WI38 (cell line): ENCODE measurements around the gene WDR17.

ENCODE experiments used
- H3K4me3 ChIP-seq: 2 replicates; pipeline ENCODE4 v1.5.1; 2011; ENCODE audit warnings: low read depth, mild to moderate bottlenecking, control low read depth, low read length
- TF ChIP-seq, protein P1 (sequence below): IDR thresholded peaks from 2 replicates; pipeline ENCODE4 v1.5.1; 2012; ENCODE audit warnings: low read depth, mild to moderate bottlenecking, control low read depth, low read length

The WDR17 gene

DNA sequence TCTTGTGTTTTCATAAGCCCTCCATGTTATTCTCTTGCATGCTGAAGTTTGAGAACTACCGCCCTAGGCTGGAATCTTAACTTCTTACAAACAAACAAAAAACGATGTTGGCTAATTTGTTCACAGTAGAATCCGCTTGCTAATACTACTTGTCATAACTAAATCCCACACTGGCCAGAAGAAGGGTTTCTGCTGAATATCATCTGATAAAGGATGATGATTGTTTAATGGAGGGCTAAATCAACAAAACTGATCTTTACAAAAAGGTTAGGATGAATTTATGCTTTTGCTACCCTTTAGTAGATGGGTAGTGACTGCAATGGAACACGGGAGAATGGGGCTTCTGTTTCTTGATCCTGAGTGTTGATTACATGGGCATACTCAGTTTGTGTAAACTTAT lies 87.5 kb downstream of the WDR17 start:
- TF ChIP-seq, protein P1, sequence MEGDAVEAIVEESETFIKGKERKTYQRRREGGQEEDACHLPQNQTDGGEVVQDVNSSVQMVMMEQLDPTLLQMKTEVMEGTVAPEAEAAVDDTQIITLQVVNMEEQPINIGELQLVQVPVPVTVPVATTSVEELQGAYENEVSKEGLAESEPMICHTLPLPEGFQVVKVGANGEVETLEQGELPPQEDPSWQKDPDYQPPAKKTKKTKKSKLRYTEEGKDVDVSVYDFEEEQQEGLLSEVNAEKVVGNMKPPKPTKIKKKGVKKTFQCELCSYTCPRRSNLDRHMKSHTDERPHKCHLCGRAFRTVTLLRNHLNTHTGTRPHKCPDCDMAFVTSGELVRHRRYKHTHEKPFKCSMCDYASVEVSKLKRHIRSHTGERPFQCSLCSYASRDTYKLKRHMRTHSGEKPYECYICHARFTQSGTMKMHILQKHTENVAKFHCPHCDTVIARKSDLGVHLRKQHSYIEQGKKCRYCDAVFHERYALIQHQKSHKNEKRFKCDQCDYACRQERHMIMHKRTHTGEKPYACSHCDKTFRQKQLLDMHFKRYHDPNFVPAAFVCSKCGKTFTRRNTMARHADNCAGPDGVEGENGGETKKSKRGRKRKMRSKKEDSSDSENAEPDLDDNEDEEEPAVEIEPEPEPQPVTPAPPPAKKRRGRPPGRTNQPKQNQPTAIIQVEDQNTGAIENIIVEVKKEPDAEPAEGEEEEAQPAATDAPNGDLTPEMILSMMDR = no peak
- H3K4me3 ChIP-seq = no peak overlapping the region

DNA sequence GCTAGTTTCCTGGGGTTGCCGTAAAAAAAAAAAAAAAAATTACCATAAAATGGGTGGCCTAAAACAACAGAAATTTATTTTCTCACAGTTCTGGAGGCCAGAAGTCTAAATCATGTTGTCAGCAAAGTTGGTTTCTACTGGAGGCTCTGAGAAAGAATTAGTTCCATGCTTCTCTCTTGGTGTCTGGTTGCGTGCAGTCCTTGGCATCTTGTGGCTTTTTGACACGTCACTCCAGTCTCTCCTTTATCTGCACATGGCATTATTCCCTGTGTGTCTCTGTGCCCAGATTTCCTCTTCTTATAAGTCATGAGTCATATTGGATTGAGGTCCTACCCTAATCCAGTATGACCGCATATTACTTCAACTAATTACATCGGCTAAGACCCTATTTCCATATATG lies 91.0 kb downstream of the WDR17 start:
- no peak overlapping the region for H3K4me3 ChIP-seq
- TF ChIP-seq, protein P1 = no peak

DNA sequence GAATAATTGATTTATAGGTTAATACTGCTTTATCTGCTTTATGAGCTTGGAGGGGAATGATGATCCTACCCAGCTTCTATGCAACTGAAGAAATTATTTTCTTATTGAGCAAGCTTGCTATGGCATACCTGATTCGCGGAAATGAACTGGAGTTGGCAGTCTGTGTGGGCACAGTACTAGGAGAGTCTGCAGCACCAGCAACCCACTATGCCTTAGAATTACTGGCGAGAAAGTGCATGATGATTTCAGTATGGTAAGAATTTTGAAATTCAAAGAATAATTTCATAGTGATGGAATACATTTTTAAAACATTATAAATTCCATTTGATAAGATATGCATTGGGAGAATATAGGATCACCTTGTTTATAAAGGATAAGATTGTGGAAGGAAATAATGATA lies 97.4 kb downstream of the WDR17 start:
- H3K4me3 ChIP-seq = no peak overlapping the region
- TF ChIP-seq, protein P1 = no peak

DNA sequence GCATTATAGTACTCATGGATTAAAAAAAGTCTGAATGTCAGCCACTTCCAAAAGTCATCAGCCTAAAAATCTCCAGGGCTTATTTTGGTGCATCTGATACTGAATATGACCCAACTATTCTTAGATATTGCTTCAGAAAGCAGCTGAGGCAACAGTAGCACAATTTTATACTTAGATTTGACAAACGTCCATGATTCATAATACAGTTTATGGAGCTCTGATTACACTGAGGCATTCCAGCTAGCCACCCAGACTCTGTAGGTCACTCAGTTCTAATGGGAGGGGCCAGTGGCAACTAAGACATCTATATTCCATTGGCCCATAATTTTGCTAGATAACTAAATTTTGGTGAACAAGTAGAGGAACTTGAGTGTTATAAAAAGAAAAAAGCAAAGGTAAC lies 119.4 kb downstream of the WDR17 start:
- H3K4me3 ChIP-seq = no peak overlapping the region
- TF ChIP-seq, protein P1 = no peak

DNA sequence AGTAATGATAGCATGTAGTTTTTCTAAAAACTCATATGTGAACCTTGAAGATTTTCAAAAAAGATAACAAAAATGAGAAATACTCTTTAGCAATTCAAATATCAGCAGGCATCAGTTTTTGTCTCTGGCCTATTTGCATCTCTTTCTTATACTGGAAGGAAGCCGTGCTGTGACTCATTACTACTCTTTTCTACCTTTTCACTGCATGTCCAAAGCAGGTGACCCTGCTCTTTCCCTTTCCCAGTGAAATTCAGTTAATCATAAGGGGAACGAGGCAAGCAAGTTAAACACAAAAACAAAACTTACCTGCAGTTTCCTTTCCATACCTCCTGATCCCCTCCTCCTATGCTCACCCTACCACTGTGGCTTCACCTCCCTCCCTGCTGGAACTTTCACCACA lies 120.4 kb downstream of the WDR17 start:
- TF ChIP-seq, protein P1 = no peak
- no peak overlapping the region for H3K4me3 ChIP-seq

DNA sequence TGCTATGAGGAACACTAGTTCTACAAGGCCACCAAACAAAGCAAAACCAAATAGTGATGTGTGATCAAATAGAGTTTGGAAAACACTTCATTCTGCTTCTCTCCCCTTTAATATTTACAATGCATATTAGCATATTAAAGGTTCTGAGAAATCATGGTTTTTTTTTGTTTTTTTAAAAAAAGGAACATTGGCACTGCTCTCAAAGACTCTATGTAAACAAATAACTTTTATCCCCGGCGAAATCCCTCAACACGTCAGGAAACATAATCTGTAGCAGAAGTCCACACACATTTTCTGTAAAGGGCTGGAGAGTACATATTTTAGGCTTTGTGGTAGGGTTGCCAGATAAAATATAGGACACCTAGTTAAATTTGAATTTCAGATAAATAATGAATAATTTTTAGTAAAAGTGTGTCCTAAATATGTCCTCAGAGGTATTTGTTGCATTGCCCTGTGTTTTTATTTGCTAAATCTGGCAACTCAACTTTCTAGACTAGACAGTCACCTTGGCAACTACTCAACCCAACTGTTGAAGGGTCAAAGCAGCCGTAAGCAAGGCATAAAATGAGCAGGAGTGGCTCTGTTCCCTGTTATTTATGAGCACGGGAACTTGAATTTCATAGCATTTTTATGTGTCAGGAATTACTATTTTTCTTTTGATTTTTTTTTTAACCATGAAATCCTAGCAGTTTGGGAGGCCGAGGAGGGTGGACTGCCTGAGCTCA lies 121.2 kb downstream of the WDR17 start:
- TF ChIP-seq, protein P1 = no peak

DNA sequence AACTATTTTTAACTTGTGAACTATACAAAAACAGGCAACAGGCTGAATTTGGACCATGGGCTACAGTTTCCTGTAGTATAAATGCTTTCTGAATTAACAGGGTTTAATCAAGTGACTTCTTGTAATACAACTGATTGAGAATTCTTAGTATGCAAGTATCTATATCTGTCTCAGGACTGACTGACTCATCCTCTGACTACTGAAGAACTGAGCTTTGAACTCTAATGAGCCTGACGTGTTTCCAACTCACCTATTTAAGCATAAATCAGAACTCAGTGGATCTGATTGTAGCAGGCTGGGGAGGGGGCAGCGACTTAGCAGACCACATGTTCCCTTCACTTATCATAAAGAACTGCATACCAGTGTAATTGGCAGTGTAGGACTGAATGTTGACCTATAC lies 122.0 kb downstream of the WDR17 start:
- TF ChIP-seq, protein P1 = no peak
- no peak overlapping the region for H3K4me3 ChIP-seq

More for the DNA sequence above, 121.2 kb downstream of the WDR17 start:
- no peak overlapping the region for H3K4me3 ChIP-seq
